GM18505 (cell line): ENCODE data around the gene NOXO1.
"Not testable (repeated sequence)": the region's sequence is repeated elsewhere in the genome, so short reads cannot be mapped to it uniquely, and the experiment has no call there.

Source experiments
- ATAC-seq: cut with Tn5 transposase; IDR thresholded peaks from one replicate; pipeline ENCODE4 v1.9.1; 2021; ENCODE audit not compliant: unreplicated experiment
- POLR2A ChIP-seq: IDR thresholded peaks from 4 replicates; pipeline ENCODE4 v1.6.1; 2011; ENCODE audit warnings: borderline replicate concordance; ENCODE audit not compliant: insufficient read depth, insufficient read length; ENCODE audit errors: extremely low read depth

Gene NOXO1

DNA sequence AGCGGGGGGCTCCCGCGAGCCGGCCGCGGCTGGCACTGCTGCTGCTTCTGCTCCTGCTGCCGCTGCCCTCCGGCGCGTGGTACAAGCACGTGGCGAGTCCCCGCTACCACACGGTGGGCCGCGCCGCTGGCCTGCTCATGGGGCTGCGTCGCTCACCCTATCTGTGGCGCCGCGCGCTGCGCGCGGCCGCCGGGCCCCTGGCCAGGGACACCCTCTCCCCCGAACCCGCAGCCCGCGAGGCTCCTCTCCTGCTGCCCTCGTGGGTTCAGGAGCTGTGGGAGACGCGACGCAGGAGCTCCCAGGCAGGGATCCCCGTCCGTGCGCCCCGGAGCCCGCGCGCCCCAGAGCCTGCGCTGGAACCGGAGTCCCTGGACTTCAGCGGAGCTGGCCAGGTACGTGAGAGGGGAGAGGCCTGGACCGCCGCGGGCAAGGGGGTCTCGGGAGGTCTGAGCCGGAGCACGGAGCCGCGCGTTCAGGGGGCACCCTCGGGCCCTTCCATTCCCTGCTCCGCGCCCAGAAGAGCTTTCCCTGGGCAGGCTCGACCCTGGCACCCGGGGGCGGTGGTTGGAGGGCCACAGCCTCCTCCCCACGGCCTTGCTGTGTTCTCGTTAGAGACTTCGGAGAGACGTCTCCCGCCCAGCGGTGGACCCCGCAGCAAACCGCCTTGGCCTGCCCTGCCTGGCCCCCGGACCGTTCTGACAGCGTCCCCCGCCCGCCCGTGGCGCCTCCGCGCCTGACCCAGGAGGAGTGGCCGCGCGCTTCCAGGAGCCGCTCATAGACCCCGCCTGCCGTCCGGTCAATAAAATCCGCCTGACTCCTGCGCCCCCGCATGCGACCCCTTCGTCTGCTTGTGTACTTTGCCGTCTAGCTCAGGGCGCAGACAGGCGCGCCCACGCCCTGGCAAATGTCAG is 38.9 kb upstream of the NOXO1 start:
- no peak for TF ChIP-seq POLR2A
- no peak for ATAC-seq

DNA sequence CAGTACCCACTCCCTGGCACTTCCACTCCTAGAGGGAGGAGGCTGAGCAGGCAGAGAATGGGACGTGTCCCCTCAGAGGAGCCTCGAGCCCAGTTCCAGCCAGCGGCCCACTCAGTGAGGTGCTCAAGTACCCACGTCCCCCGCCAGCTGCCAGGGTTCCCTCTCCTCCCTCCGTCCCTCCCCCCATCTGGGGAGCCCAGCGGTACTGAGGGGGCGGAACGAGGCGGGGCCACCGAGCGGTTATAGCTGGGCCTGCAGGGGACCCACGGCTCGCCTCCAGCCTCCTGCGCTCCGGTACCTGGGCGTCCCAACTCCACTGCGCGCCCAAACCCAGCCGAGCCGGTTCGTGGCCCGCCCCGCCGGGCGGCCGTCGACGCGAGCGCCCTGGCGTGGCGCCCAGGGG is 38.2 kb upstream of the NOXO1 start, which contains the start of gene NPW:
Gene NPW (plus strand): TSS at position 268 of the 403 bp plus-strand sequence.
- ATAC-seq: no peak

DNA sequence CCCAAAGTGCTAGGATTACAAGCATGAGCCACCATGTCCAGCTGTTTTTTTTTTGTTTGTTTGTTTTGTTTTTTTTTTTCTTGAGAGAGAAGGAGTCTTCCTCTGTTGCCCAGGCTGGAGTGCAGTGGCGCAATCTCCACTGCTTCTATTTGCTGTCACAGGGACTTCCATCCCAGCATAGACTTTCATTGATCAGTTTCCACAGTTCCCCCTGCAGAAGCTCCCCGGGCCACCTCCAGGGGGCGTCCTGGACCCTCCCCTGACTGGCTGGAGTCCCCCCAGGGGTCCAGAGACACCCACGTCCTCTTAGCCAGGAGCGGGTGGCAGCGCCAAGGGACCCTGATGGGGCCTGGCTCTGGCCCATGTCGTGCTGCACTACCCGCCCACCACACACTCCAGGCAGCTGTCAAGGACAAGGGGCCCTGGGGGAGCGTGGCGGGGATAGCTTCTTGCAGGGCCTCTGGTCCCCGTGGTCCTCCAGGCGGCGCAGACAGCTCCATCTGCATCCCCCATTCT is 35.2 kb upstream of the NOXO1 start:
- ATAC-seq: no peak
- TF ChIP-seq POLR2A: no peak

More for the DNA sequence above, 38.2 kb upstream of the NOXO1 start, which contains the start of gene NPW:
- TF ChIP-seq POLR2A: no peak

DNA sequence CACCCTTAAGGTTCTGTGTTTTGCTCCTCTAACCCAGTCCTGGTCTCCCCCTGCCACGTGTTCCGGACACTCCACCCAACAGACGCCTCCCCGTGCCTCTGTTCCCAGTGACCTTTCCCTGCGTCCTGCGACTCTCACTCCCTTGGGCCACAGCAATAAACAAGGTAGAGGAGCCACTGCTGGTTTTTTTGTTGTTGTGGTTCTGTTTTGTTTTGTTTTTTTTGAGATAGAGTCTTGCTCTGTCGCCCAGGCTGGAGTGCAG is 34.6 kb upstream of the NOXO1 start:
- TF ChIP-seq POLR2A: no peak
- ATAC-seq: no peak

DNA sequence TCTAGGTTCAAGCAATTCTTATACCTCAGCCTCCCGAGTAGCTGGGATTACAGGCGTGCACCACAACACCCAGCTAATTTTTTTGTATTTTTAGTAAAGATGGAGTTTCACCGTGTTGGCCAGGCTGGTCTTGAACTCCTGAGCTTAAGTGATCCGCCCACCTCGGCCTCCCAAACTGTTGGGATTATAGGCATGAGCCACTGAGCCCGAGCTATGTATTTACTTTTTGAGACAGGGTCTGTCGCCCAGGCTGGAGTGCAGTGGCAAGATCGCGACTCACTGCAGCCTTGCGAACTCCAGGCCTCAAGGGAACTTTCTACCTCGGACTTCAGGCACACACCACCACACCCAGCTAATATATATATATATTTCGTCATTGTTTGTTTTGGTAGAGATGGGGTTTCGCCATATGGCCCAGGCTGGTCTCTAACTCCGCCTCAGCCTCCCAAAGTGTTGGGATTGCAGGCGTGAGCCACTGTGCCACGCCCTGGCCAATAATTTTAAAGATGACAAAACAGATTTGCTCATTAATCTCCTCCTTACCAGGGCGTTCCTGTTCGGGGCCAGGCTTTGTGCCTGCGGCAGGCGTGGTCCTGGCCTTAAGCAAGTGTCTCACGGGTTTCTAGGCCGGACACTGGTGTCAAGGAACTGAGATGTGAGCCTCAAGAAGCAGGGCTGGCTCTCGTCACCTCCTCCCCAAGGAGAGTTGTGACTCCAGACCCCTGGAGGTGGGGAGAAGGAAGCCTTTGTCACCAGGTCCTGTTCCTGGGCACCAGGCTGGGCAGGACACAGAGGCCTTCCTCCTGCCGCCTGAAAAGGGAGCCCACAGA is 34.1 kb upstream of the NOXO1 start:
- no peak for TF ChIP-seq POLR2A
- no peak for ATAC-seq

DNA sequence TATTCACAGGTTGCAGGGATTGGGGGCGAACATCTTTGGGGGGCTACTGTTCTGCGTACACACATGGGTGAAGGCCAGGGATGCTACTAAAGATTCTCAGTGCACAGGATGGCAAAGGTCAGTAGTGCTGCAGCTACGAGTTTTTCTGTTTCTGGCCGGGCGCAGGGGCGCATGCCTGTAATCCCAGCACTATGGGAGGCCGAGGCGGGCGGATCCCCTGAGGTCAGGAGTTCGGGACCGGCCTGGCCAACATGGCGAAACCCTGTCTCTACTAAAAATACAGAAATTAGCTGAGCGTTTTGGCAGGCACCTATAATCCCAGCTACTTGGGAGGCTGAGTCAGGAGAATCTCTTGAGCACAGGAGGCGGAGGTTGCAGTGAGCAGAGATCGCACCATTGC is 32.3 kb upstream of the NOXO1 start:
- TF ChIP-seq POLR2A: no peak
- ATAC-seq: no peak

DNA sequence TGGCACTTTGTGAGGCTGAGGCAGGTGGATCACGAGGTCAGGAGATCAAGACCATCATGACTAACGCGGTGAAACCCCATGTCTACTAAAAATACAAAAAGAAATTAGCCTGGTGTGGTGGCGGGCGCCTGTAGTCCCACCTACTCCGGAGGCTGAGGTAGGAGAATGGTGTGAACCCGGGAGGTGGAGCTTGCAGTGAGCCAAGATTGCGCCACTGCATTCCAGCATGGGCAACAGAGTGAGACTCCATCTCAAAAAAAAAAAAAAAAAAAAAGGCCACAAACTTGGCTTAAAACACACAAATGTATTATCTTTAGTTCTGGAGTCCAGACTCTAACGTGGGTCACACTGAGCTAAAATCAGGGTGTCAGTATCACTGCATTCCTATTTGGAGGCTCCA is 30.5 kb upstream of the NOXO1 start:
- not testable (repeated sequence) for ATAC-seq

DNA sequence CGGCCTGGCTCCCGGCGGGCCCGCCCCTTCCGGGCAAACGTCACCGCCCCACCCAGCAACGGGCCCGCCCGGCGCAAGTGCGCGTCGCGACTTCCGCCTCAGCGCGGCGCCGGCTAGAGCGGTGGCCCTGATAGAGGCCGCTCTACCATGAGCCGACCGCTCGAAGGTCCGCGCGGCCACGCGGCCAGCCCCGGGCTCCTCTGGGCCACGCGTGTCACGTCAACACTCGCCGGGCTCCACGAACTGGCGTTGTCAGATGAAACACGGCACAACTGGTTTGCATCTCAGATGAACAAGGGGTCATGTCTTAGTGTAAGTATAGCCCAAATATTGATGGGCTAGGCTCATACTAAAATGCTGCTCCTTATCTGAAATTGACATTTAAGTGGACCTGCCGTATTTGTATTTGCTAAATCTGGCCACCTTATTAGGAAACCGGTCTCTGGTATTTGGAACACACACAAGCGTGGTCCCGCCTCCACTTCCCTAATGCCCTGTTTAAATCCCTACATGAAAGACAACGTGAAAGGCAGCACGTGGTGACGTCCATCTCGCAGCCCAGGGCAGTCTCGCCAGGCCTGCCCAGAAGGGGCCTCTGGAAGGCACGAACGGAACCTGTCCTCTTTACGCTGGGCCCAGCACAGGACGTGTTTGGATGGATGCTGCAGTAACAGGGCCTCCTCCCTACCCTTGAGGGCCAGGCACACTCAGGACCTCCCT is 28.7 kb upstream of the NOXO1 start, which contains the start of gene ZNF598:
Gene ZNF598 (minus strand): TSS at position 31 of the 720 bp plus-strand sequence.
- TF ChIP-seq POLR2A: peak; percentile 97
- ATAC-seq: peak; percentile 70

DNA sequence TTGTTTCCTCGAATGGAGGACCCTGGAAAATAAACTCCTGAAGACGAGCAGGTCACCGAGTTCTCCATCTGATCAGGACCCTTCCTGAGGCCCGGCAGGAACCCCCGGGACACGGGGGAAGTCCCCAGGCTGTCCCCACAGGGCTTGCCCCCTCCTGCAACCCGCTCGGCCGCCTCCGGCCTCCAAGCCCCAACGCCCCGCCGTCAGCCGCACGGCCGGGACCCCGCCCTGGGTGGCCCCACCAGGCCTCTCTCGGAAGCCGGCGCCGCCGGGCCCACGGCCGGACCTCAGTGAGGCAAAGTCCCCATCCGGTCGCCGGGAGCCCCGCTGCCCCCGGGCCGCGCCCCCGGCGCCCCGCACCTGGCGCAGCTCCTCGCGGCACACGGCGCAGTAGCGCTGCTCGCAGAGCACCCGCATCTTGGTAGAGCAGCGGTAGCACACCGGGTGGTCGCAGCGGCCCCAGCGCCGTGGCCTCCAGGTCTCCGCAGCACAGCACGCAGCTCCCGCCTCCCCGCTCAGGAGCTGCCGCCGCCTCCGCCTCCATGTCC is 28.0 kb upstream of the NOXO1 start:
- ATAC-seq: peak; percentile 32
- no peak for TF ChIP-seq POLR2A

DNA sequence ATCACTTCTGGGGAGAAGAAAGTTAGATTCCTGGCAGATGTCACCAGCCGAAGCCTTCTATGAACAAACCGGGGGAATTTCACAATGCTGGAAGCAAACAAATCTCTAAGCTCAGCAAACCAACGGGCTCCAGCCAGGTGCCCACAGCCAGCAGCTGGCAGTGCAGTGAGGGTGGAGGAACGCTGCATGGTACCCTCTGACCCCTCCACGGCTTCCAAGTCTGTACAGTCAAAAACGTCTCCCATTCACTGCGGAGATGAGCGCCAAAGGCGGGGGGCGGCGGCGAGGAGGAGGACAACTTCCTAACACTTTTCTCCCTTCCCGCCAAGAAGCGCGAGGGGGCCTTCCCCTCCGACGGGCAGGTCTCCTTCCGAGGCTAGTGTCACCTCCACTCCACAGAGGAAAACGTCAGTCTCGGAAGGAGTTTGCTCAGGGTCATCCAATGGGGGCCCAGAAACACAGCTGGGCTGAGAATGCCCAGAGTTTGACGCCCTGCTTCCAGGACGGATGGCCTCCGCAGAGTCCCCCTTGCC is 27.4 kb upstream of the NOXO1 start:
- ATAC-seq: peak; percentile 6
- no peak for TF ChIP-seq POLR2A

DNA sequence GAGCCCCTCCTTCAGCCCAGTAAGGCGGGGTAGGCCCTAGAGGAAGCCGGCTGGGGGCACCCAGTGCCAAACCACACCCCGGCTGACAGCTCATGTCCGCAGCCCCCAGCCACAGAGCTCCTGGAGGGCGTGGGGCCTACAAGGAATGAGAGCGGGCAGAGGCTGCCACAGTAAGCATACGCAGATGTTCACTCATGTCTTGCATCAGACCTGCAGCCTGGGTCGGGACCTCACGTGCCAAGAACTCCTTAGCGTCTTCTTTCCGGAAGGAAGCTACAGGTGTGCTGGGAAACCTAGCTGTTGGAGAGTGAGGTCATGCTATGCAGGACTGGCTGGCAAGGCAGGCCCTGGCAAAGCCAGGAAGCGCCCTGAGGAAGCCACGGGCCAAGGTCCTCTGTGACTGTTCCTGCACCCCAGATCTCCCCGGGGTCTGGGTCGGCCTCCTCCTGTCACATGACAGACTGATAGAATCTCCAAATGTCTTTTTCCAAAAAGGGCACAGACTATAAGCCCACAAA is 26.8 kb upstream of the NOXO1 start:
- no peak for ATAC-seq
- no peak for TF ChIP-seq POLR2A

DNA sequence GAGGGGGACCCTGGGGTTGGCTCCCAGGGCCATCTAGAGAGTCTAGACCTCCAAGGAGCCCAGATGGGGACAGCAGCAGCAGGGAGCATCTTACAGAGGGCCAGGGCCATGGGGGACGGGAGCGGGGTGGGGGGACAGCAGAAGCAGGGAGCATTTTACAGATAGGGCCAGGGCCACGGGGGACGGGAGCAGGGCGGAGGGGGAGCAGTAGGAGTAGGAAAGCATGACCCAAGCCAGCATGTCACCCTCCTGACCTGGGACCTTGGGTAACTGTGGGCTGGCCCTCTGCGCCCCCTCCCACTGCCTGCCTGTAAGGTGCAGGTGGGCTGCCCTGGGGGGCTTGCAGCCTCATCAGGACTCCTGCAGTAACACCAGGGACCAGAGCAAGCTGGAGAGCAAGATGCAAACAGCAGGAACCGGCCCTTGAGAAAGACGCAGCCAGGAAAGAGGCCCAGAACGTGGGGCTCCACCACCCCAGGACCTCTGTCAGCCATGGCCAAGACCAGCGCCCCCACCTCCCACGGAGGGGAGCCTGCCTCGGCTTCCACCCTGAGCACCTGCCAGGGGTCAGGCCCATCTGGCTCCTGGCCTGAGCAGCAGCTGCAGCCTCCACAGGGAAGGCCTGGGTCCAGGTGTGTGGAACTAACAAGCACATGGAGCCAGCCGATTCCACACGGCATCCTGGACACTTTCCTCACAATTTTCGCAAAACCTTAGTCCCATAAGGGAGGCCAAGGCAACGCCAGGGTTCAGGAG is 26.0 kb upstream of the NOXO1 start:
- ATAC-seq: no peak
- no peak for TF ChIP-seq POLR2A
